Measurements from ENCODE around the gene HHEX. TPM values are rescaled to one million over a fixed set of nuclear protein-coding genes. Genes with fewer than 3 reads are reported as not detected.
A peak's percentile ranks its signal among the peaks of the same experiment; 100 is the strongest.

HHEX gene
- polyA plus RNA-seq, 2 of the 4 experiments (the other 2 are of a cell fraction): 18.1 to 28.1 TPM

DNA sequence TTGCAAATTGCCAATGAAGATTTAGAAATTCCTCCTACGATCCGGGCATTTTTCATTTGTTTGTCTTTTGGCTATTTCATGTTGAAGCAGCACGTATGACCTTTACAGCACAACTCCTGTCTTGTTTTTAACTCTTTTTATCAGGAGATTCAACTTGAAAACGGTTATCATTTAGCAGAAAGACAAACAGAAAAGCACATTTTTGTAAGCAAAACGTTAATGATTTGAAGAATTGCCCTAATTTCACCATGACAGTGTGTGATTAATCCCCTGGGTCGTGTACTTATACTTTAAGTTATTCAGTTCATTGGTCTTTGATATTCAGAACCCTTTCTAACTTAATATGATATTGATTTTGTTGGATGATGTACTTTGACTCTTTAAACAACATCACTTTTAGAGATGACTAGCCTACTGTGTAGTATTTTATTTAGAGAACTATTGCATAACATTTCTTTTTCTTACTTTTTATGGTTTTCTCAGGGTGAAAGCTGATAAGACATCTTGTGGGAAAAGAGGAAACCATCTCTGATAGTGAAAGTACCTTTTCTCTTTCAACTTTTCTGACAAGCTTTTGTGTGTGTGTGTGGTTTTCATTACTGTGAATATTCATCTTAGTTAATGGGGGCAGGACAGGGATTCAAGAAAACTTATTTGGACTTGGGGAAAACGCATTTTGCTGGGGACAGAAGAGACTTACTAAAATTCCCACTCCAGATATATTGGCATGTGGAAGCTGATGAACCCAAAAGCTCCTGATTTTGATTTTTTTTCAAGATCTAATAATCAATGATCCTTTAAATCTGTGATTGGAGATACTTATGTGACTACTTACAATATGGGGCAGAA, 8.1 kb downstream of the HHEX start (continued):
- TF ChIP-seq HOXB5 (CRISPR knock-in tag; IDR thresholded peaks at IDR 0.05) (peak; percentile 61; the same call in 1 of the 2 replicates), GATA3 (IDR thresholded peaks at IDR 0.05; ENCODE audit: borderline replicate concordance) (peak; percentile 89)

GRCh38 chr10:92699193-92699517, 9.4 kb downstream of the HHEX start:
- 22% methylated on average over 3 of the region's 3 CpGs for WGBS (ENCODE audit: missing lambda C conversion rate)
- no peaks in the 10 kb centered on the region for H3K9me3 ChIP-seq
- POLR2A ChIA-PET: interaction anchor here (0.7 to 1.8 kb wide), 3 partner anchors 9 to 422 kb away, joined by 3 to 16 read pairs (median 5); partner anchors contain the start of gene HHEX
- FAIRE-seq: no peak
- peaks cover 58% of the 10 kb centered on the region for H3K4me1 ChIP-seq
- DNase-seq (ENCODE audit: low read depth in 1 of 2, low spot score in 1 of 2): peak in 1 of 2 experiments; percentile 35
- H3K4me2 ChIP-seq: peak overlapping the region; percentile 95
- H3K4me3 ChIP-seq: peak overlapping the region; percentile 42
- peak overlapping the region; percentile 82 to 92 for H3K27ac ChIP-seq
- ATAC-seq: no peak; a peak in 3 of 6 replicates
- CTCF ChIA-PET: interaction anchor here (0.6 to 2.0 kb wide), 10 partner anchors 10 to 144 kb away, joined by 3 to 6 read pairs (median 3); partner anchors contain the start of gene HHEX
- TF ChIP-seq MAX (IDR thresholded peaks at IDR 0.05) (no peak), ESRRA (IDR thresholded peaks at IDR 0.05; ENCODE audit: borderline replicate concordance, low read length) (no peak), ZSCAN20 (CRISPR knock-in tag; IDR thresholded peaks at IDR 0.05) (no peak), RAD21 (conservative IDR thresholded peaks at IDR 0.05 in 1 of 2, IDR thresholded peaks at IDR 0.05 in 1 of 2) (no peak), FOSL2 (IDR thresholded peaks at IDR 0.05) (no peak), FOSL2 (CRISPR knock-in tag; IDR thresholded peaks at IDR 0.05) (no peak), TP53 (CRISPR knock-in tag; IDR thresholded peaks at IDR 0.05) (no peak)

GRCh38 chr10:92699518-92700381, 10.0 kb downstream of the HHEX start:
- peaks cover 52% of the 10 kb centered on the region for H3K4me1 ChIP-seq
- peak overlapping the region; percentile 42 for H3K4me3 ChIP-seq
- WGBS (ENCODE audit: missing lambda C conversion rate): 7% methylated on average over 32 of the region's 32 CpGs
- H3K4me2 ChIP-seq: peak overlapping the region; percentile 95
- DNase-seq (ENCODE audit: low read depth in 1 of 2, low spot score in 1 of 2): peak; percentile 41 to 71
- ChIA-PET POLR2A (interaction anchor here (1.4 to 1.8 kb wide), 2 partner anchors 10 to 109 kb away, joined by 5 to 16 read pairs; partner anchors contain the start of gene HHEX), CTCF (interaction anchor here (0.6 to 2.0 kb wide), 10 partner anchors 10 to 558 kb away, joined by 3 to 6 read pairs (median 3); partner anchors contain the start of gene HHEX)
- peak; percentile 58 to 61 for ATAC-seq
- FAIRE-seq: no peak
- H3K9me3 ChIP-seq: no peaks in the 10 kb centered on the region
- H3K27ac ChIP-seq: peak overlapping the region; percentile 82 to 92
- no peak for TF ChIP-seq SREBF2 (IDR thresholded peaks at IDR 0.05)
- peak in 1 of 2 experiments; percentile 39; a peak in 1 of 5 replicates for TF ChIP-seq JUN (IDR thresholded peaks at IDR 0.05)
- no peak for TF ChIP-seq ZC3H11A (IDR thresholded peaks at IDR 0.05)
- 0 out of 2 replicates have a peak, but pooled peaks have one; percentile 20 for TF ChIP-seq POLR2A (IDR thresholded peaks at IDR 0.05; ENCODE audit: low read length)
- no peak for TF ChIP-seq ELK1 (IDR thresholded peaks at IDR 0.05; ENCODE audit: low read depth, low read length)
- no peak for TF ChIP-seq ZSCAN20 (CRISPR knock-in tag; IDR thresholded peaks at IDR 0.05)
- TF ChIP-seq CEBPB (IDR thresholded peaks at IDR 0.05): no peak
- TF ChIP-seq RAD21 (conservative IDR thresholded peaks at IDR 0.05 in 1 of 2, IDR thresholded peaks at IDR 0.05 in 1 of 2): no peak; a peak in 1 of 5 replicates
- TF ChIP-seq HMGXB4 (CRISPR knock-in tag; IDR thresholded peaks at IDR 0.05; ENCODE audit: borderline replicate concordance): no peak
- no peak for TF ChIP-seq ZNF302 (CRISPR knock-in tag; IDR thresholded peaks at IDR 0.05)
- no peak for TF ChIP-seq NPAS2 (CRISPR knock-in tag; IDR thresholded peaks at IDR 0.05; ENCODE audit: borderline replicate concordance)
- TF ChIP-seq, protein P1, sequence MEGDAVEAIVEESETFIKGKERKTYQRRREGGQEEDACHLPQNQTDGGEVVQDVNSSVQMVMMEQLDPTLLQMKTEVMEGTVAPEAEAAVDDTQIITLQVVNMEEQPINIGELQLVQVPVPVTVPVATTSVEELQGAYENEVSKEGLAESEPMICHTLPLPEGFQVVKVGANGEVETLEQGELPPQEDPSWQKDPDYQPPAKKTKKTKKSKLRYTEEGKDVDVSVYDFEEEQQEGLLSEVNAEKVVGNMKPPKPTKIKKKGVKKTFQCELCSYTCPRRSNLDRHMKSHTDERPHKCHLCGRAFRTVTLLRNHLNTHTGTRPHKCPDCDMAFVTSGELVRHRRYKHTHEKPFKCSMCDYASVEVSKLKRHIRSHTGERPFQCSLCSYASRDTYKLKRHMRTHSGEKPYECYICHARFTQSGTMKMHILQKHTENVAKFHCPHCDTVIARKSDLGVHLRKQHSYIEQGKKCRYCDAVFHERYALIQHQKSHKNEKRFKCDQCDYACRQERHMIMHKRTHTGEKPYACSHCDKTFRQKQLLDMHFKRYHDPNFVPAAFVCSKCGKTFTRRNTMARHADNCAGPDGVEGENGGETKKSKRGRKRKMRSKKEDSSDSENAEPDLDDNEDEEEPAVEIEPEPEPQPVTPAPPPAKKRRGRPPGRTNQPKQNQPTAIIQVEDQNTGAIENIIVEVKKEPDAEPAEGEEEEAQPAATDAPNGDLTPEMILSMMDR (IDR thresholded peaks at IDR 0.05): no peak
- TF ChIP-seq KDM1A (IDR thresholded peaks at IDR 0.05; ENCODE audit: low read depth): no peak
- TF ChIP-seq SMC3 (IDR thresholded peaks at IDR 0.05): 0 out of 3 replicates have a peak, but pooled peaks have one; percentile 17
- no peak for TF ChIP-seq POLR2AphosphoS2 (conservative IDR thresholded peaks at IDR 0.05; ENCODE audit: low read length)
- TF ChIP-seq GATA3 (IDR thresholded peaks at IDR 0.05; ENCODE audit: borderline replicate concordance): no peak
- TF ChIP-seq MYC (IDR thresholded peaks at IDR 0.05; ENCODE audit: borderline replicate concordance, low read length): no peak
- TF ChIP-seq MAX (IDR thresholded peaks at IDR 0.05): peak; percentile 50
- TF ChIP-seq, protein P2, sequence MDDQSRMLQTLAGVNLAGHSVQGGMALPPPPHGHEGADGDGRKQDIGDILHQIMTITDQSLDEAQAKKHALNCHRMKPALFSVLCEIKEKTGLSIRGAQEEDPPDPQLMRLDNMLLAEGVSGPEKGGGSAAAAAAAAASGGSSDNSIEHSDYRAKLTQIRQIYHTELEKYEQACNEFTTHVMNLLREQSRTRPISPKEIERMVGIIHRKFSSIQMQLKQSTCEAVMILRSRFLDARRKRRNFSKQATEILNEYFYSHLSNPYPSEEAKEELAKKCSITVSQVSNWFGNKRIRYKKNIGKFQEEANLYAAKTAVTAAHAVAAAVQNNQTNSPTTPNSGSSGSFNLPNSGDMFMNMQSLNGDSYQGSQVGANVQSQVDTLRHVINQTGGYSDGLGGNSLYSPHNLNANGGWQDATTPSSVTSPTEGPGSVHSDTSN (IDR thresholded peaks at IDR 0.05): no peak
